ENCODE results near the gene PTPN2.

Gene PTPN2

GRCh38 chr18:12895014-12895413 is 11.0 kb upstream of the PTPN2 start:
- ATAC-seq, result no peak
- TF ChIP-seq ZNF565 (CRISPR knock-in tag; conservative IDR thresholded peaks at IDR 0.05; ENCODE audit: low read depth), result no peak
- TF ChIP-seq ARNTL (CRISPR knock-in tag; IDR thresholded peaks at IDR 0.05; ENCODE audit: borderline replicate concordance, low read depth), result no peak
- no peak for TF ChIP-seq TOX (CRISPR knock-in tag; IDR thresholded peaks at IDR 0.05; ENCODE audit: borderline replicate concordance)
- TF ChIP-seq ISL1 (CRISPR knock-in tag; IDR thresholded peaks at IDR 0.05), result no peak
- no peak for TF ChIP-seq ZFP3 (CRISPR knock-in tag; IDR thresholded peaks at IDR 0.05)
- TF ChIP-seq ZFP30 (CRISPR knock-in tag; IDR thresholded peaks at IDR 0.05), result no peak
- TF ChIP-seq SNAI2 (CRISPR knock-in tag; IDR thresholded peaks at IDR 0.05), result no peak
- no peak for TF ChIP-seq RARB (CRISPR knock-in tag; IDR thresholded peaks at IDR 0.05)
- no peak for TF ChIP-seq TCF4 (CRISPR knock-in tag; IDR thresholded peaks at IDR 0.05; ENCODE audit: borderline replicate concordance)
- no peak for TF ChIP-seq CSDC2 (CRISPR knock-in tag; IDR thresholded peaks at IDR 0.05)
- TF ChIP-seq PPARA (CRISPR knock-in tag; IDR thresholded peaks at IDR 0.05; ENCODE audit: borderline replicate concordance), result no peak
- no peak for TF ChIP-seq TSHZ2 (CRISPR knock-in tag; IDR thresholded peaks at IDR 0.05)
- no peak for TF ChIP-seq PATZ1 (CRISPR knock-in tag; IDR thresholded peaks at IDR 0.05; ENCODE audit: borderline replicate concordance)
- no peak for TF ChIP-seq CSRNP3 (CRISPR knock-in tag; IDR thresholded peaks at IDR 0.05)
- TF ChIP-seq CREB5 (CRISPR knock-in tag; IDR thresholded peaks at IDR 0.05; ENCODE audit: low read depth), result no peak
- no peak for TF ChIP-seq ZNF70 (CRISPR knock-in tag; IDR thresholded peaks at IDR 0.05)
- no peak for TF ChIP-seq ZC3H10 (CRISPR knock-in tag; IDR thresholded peaks at IDR 0.05)

- ATAC-seq, result no peak
- TF ChIP-seq ARNTL (CRISPR knock-in tag; IDR thresholded peaks at IDR 0.05; ENCODE audit: borderline replicate concordance, low read depth) (no peak), POU6F1 (CRISPR knock-in tag; IDR thresholded peaks at IDR 0.05; ENCODE audit: borderline replicate concordance, low read depth) (no peak), ZC3H10 (CRISPR knock-in tag; IDR thresholded peaks at IDR 0.05) (no peak)
Measured at GRCh38 chr18:12891561-12891960, 7.5 kb upstream of the PTPN2 start.

- TF ChIP-seq ESRRG (CRISPR knock-in tag; IDR thresholded peaks at IDR 0.05), result no peak
- TF ChIP-seq CREB5 (CRISPR knock-in tag; IDR thresholded peaks at IDR 0.05; ENCODE audit: low read depth), result no peak
- TF ChIP-seq ZNF8 (CRISPR knock-in tag; IDR thresholded peaks at IDR 0.05), result no peak
- TF ChIP-seq POU6F1 (CRISPR knock-in tag; IDR thresholded peaks at IDR 0.05; ENCODE audit: borderline replicate concordance, low read depth), result no peak
- no peak for TF ChIP-seq RARB (CRISPR knock-in tag; IDR thresholded peaks at IDR 0.05)
- no peak for TF ChIP-seq PPARA (CRISPR knock-in tag; IDR thresholded peaks at IDR 0.05; ENCODE audit: borderline replicate concordance)
- TF ChIP-seq ZFP3 (CRISPR knock-in tag; IDR thresholded peaks at IDR 0.05), result no peak
- TF ChIP-seq BACH2 (CRISPR knock-in tag; IDR thresholded peaks at IDR 0.05; ENCODE audit: borderline replicate concordance), result no peak
- TF ChIP-seq ZNF565 (CRISPR knock-in tag; conservative IDR thresholded peaks at IDR 0.05; ENCODE audit: low read depth), result no peak
- no peak for TF ChIP-seq ZNF70 (CRISPR knock-in tag; IDR thresholded peaks at IDR 0.05)
- no peak for TF ChIP-seq TCF4 (CRISPR knock-in tag; IDR thresholded peaks at IDR 0.05; ENCODE audit: borderline replicate concordance)
- no peak for TF ChIP-seq CSRNP3 (CRISPR knock-in tag; IDR thresholded peaks at IDR 0.05)
- no peak for ATAC-seq
Measured at GRCh38 chr18:12890964-12891363, 6.9 kb upstream of the PTPN2 start.
